ENCODE data around the gene LTBP1.

The LTBP1 gene

DNA sequence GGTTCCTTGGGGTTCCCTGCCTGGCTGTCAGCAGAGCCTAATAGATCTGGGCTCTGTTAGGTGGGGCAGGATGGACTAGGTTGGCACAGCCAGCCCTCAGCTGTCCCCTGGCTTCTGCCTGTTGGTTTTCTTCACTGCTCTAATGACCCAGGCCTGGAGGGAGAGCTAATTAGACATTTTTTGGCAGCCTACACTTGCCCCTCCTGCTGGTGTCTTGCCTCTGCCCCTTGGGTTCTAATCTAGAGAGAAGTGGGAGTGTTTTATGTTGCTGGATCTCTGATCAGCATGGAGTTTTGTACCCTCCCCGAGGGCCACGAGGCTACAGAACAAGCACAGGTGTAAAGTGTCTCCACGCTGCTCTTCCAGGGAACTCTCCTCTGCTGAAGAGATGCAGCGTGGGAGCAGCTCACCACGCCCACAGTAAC is 330.3 kb downstream of the LTBP1 start:
- no peak for DNase-seq

GRCh38 chr2:33278245-33278943 is 331.6 kb downstream of the LTBP1 start:
- DNase-seq, result no peak

GRCh38 chr2:33284287-33284686 is 337.5 kb downstream of the LTBP1 start:
- DNase-seq, result no peak

DNA sequence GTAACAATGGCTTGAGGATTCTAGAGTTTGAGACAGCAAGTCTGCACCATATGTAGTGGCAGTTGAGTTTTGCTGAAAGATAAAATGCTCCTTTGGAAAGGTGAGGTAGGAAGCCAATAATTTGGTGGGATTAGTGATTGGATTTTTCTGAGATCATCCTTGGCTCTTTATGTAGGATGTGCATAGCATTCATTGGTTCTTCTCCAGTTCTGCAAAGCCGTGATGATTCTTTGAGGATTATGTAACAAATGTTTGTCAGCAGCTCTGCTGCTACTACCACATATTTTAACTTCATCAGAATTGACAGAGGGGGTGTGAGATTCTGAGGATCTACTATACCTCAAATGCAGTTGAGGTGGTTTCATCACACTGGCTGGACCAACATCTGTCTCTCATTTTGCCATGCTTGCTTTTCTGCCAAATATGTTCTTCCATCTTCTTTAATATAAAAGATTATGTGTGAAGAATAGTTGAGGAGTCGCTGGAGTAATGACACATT is 340.8 kb downstream of the LTBP1 start:
- no peak for DNase-seq

GRCh38 chr2:33288011-33288410 is 341.3 kb downstream of the LTBP1 start:
- no peak for DNase-seq

GRCh38 chr2:33289961-33290360 is 343.2 kb downstream of the LTBP1 start:
- no peak for DNase-seq

GRCh38 chr2:33291278-33292013 is 344.7 kb downstream of the LTBP1 start:
- DNase-seq, result no peak

DNA sequence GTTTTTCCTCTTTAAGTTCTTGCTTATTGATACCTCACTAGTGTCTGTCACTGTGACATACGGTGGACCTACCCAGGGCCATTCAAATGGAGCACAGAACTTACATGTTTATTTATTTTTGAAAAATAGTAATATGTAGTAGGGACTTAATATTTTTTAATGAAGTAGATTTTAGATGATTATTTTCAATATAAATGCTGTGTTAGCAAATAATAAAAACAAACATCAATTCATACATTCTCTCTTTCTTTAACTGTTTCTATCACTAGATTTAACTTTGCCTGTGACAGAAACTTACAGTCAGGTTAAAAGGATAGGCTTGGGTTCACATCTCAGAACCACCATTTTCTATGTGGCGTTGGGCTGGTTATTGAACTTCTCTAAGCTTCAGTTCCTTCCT is 345.3 kb downstream of the LTBP1 start:
- DNase-seq, result no peak

DNA sequence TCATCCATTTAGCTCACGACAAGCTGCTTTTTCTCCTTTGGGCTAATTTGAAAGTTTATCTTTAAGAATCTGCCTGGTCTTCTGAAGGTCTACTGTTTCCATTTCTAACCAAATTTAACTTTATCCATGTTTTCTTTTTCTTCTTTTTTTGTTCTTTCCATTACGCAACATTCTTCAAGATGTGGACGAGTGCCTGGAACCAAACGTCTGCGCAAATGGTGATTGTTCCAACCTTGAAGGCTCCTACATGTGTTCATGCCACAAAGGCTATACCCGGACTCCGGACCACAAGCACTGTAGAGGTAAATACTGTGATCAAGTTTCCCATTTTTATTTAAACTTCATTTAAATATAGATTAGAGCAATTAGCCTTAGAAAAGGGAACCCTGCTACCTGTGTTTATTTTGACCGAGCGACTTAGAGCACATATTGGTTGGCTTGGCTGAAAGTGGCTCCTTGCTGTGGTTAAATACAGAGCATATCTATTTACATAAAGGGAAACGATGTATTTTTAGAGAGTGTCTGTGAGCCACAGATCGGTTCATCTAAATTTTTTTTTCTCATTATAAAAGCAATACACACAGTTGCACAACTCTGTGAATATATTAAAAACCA is 346.3 kb downstream of the LTBP1 start:
- DNase-seq, result no peak

GRCh38 chr2:33298233-33298632 is 351.5 kb downstream of the LTBP1 start:
- no peak for DNase-seq

DNA sequence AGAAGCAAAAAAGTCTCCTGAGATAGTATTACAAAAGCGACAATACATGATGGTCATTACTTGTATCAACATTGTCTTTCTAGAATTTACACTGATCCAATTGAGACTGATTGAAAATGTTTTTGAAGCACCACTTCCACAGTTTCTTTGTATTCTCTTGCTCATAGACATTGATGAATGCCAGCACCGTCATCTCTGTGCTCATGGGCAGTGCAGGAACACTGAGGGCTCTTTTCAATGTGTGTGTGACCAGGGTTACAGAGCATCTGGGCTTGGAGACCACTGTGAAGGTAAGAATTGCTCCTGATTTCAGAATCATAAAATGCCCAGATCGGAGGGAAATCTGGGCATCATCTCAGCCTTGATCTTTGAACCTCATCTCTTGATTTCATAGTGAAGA is 354.6 kb downstream of the LTBP1 start:
- no peak for DNase-seq

DNA sequence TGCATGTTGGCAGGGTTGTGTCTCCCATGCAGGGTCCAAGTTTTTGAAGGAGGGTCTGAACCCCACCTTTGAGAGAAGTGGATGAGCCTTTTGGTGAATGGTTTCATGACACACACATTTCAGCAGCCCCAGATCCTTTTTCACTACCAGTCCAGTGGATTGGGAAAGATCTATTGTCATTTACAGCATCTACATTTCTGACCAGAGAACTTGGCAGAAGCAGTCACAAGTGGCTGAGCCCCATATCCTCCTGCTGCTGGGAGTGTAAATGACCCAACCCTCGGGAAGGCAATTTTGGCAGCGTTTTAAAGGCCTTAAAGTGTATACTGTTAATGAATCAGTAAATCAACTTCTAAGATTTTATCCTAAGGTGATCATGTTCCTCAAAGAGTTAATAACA is 355.6 kb downstream of the LTBP1 start:
- no peak for DNase-seq

DNA sequence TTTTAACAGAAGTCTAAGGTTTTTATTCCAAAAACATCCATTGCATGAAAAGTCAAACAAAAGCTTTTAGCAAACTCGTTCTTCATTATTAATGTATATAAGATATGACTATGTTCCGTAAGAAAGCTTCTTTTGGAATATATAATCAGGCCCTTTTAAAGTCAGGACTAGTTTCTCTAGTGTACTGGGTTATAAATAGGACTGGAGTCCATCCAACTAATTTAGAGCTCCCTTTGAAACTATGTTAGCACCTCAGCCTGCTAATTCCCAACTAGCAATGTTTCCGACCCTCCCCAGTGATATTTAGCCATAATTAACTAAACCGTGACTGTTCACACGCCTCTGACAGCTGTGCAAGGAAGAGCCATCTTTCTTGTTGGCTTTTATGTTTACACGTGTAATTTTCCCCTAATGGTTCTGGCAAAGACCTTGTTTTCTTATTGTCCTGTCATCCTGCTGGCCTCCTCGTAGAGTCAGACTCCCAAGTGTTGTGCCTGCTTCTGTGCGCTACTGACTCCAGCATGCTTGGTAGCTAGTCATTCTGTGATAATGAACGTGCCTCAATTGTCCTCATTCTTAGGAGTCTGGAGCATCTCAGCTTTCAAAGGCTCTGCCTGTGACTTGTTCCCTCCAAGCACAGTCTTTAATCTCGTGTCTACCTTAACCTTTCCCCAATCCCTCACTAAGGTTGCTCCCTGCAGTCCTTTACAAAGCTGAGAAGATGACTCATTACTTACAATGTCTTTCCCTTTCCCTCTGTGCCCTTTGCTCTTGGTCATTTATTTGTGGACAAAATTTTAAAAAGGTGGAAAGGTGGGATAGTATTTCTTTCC is 357.5 kb downstream of the LTBP1 start:
- DNase-seq, result no peak

DNA sequence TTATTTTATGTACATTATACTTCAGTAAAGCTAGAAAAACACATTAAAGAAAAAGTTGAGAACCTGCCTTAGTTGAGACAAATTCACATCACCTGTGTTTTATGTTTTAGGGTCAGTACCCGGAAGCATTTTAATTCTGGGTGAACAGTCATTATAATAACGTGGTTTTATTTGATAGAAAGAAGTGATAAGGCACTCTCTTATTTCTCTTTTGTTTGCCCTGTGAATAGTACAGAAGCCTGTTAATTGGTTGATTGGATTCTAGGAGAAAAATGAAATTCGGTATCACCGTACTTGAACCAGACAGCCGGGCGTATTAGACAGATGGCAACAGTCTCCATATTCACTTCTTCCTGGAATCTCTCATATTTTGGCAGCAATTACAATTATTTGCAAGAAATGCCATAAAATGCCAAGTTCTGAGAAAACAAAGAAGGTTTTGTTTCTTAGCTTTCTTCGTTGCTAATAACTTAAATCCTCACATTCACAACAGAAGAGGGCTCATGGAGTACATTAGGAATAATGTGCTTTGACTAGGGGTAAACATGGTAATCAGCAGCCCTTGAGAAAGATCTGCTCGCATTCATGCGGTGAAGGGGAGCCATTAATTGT is 361.0 kb downstream of the LTBP1 start:
- DNase-seq, result no peak

- DNase-seq, result no peak
These were observed 365.6 kb downstream of the LTBP1 start for GRCh38 chr2:33312355-33312754.

- no peak for DNase-seq
These were observed 366.3 kb downstream of the LTBP1 start for GRCh38 chr2:33313039-33313438.

- DNase-seq, result no peak
These were observed 367.8 kb downstream of the LTBP1 start for GRCh38 chr2:33314541-33314940.

DNA sequence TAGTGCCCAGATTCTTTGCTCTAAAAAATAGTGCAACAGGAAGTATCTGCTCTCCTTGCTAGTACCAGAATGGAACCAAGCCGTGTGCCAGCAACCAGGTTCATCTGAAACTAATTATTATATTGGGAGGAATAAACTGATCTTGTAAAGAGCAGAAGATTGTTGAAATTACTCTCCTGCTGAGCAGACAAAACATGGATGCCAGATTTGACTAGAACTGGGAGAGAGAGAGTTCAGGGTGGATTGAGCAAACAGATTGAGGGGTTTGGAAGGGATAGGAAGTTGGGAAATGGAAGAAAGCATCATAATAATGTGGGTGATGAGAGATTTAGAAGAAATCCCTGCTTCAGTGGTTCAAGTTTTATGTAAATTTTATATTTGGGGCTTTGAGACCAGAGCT is 369.6 kb downstream of the LTBP1 start:
- no peak for DNase-seq

DNA sequence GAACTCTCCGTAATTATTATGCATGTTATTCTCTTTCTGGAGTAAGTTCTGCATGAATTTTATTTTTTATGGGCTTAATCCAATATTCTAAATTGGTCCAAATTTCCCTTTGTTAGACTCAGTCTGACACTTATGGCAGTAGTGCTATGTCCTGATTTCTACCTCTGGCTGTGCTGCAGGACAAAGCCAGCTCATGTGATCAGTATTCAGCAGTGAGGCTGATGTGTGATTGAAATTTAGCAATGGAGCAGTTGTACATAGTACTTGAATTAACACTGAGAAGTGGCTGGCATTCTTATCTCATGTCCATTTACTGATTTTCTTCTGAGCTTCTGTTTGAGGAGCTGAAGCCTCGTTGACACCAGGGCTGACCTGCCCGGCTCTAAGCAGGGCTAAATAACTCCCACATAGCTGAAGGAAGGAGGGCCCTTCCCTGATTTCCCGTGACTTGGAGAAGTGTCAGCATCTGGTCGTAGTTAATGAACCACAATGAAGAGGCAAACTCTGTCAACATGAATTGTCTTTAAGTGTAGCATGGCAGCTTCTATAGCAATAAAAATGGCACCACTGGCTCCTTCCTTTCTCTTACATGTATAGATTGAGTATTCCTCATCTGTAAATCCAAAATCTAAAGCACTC is 370.7 kb downstream of the LTBP1 start:
- no peak for DNase-seq

DNA sequence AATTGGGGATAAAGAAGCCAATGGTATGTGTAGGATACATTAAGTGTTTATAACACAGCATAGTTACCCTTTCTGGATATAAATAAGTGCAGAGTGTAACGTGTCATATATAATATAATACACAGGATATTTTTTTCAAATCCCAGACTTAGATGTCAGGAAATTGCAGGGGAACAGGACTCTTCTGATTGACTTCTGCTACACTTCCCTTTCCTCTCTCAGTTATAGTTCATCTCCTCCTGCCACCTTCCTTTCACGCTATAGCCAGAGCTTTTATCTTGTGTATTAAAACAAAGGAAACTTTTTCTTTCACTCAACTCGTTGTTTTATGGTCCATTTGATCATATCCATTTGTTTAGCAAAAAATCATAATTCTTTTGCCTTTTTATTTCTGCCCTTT is 371.7 kb downstream of the LTBP1 start:
- DNase-seq, result no peak

DNA sequence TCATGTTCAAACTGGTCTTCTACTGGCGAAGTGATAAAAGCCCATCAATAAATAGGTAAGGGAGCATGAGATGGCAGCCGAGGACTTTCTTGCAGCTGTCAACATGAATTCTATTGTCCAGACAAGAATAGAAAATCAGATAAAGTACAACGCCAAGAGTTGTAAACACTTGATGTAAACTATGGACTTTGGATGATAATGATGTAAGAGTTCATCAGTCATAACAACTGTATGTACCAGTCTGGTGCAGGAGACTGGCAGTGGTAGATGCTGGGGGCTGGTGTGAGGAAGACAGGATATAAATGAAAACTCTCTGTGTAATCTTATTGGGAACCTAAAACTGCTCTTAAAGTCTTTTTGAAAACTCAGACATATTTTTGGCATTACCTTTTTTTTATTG is 373.8 kb downstream of the LTBP1 start:
- DNase-seq, result no peak

DNA sequence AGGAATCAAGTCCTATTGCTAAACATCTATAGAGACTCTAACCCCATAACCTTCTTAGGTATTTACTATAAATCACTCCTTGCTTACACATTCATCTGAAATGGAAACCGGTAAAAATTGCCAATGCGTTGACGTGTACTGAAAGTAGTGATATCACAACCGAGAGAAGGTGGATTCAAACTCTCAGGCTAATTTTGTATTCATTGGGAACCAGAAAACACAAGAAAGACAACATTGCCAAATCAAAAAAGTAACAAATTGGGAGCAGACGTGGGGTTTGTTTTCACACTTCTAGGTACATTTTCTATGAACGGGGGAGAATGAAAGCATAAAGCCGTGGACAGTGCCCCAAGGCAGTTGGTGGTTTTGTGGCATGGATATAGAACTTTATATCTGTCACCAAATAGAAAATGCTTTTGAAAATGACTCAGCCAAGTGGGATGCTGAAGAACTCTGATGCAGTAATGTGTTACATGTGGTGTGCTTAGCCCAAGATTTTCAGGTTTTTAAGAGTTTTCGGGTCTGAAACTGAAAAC is 374.6 kb downstream of the LTBP1 start:
- DNase-seq, result no peak
